Right kidney (tissue), 1 donor: ENCODE measurements around the gene KCTD16.

ENCODE experiments used
- DNase-seq: peaks from one replicate; pipeline ENCODE4 v3.0.0-alpha.2; 2016

KCTD16 gene

DNA sequence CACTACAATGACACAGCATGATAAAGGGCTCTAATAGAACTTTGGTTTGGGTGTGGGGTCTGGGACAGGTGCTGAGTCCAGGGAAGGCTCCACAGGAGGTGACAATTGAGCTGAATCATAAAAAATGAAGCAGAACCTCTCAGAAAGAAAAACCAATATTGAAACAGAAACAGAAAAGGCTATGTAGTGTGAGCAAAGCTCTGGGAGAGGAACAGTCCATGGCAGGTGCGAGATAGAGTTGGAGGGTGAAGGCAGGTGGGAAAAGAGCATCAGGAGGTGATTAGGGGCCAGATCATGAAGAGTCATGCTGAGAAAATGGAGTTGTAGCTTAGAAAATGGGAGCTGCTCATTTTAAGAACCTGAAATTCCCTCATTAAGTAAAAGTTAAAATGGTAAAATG lies 164.9 kb downstream of the KCTD16 start:
- no peak for DNase-seq

DNA sequence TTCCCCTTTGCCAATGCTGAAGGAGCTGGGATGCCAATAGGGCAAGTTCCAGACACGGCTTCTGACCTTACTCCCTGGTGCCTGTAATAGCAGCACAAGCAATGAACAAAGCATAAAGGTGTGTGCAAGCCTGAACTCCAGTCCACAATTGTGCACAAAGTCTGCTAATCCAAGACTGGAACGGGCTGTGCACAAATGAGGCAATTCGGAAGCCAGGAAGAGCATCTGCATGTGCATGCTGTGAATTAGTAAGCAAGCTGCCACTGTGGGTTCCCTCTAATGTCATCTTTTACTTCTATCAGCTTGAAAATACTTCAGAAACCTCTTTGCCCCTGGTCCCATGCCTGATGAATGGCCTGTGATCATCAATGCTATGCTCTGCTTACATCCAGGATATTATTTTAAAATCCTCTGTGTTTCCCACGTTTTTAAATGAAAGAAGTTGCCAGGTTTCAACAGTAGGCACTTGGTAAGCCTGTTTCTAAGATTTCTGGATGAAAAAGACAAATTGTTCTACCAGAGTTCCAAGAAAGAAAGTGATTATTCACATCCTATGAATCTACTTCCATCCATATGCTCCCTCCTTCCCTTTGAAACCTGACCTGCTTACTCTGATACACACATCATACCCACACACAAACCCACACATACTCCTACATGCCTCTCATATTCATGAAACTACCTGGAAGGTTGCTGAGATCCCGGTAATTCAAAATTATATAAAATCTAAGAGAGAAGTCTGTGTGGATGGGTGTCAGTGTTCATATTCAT lies 165.7 kb downstream of the KCTD16 start:
- DNase-seq = no peak

DNA sequence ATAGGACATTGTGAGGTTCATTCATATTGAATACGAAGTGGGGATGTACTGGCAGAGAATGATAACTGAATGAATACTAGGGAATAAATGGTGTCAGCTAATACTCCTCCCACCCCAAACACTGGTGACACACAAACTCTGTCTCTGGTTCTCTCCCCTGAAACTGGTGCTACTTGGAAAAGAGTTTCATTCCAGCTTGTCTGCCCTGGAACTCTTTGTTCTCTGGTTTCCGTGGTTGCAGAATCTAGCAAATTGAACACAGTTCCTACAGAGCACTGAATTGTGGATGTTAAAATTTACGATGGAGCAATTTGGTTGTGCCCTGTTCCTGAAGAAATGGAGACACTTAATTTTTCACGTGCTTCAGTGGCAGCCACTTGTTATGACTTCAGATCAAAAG lies 181.7 kb downstream of the KCTD16 start:
- no peak for DNase-seq

DNA sequence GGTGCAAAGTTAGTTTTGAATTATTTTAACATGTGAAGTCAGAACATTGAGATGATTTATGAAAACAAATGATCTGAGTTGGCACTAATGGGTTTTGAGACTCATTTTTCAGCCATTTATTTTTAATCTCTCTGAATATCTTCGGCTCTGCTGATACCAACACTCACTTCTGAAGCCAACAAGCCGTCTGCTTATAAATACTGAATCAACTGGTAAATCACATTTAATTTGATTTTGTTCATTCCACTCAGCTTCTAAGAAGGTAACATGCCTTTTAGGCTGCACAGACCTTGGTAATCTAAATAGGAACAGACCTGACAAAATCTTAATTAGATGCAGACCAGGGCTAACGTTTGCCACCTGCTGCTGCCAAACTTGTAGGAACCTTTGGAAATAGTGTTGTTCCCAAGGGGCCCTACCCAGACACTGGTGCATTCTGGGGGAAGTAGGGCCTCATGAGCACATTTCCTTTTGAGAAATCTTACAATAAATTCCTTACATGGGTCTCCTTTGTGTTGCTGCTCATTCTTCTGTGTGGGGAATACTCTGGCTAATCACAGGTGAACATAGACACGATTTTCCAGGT lies 182.2 kb downstream of the KCTD16 start:
- DNase-seq = no peak

DNA sequence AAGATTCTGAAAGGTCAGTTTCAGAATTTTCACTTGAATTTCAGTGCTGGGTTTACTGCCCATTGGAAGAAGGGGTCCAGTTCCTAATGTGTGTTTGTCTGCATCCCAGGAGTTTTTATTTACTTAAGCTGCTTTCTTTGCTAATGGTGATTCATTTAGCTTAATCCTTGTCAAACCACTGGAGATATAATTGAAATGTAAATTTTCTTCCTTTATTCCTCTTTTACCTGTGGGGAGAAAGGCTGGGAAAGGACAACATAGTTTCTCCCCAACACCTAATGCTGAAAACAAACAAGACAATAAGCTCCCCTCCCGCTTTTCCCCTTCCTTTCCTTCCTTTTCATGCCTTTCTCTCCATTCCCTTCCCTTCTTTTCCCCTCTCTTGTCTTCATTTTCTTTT lies 185.8 kb downstream of the KCTD16 start:
- DNase-seq = no peak

DNA sequence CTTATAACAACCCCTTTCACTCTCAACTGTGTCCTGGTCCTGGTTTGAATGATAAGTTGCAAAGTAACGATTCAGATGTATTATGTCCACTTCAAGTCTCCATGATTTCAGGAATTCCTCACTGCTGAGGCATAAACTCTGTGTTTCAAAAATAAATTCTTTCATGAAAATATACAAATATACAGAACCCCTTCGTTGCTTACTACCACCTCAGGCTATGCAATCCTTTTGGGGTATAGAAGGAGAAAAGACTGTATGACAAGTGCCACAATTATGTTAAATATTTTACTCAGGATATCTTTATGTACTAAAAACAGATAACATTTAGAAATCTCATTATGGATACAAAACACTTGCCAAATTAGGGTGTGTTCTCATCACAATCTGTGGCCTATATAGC lies 190.7 kb downstream of the KCTD16 start:
- DNase-seq = no peak

DNA sequence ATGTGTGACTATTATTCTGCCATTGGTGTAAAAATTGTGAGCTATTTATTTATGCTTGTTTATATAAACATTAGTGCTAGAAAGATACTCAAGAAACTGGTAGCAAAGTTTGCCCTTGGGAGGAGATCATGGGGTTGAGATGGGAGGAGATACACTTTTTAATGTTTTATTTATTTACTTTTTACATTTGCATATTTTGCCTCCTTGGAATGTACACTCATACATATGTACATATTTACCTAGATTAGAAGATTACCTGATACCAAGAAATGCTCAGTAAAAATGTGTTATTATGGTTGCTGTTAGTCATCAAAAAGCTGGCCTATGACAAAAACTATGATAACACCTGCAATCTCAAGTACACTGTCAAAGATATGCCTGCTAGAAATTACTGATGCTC lies 195.2 kb downstream of the KCTD16 start:
- no peak for DNase-seq

DNA sequence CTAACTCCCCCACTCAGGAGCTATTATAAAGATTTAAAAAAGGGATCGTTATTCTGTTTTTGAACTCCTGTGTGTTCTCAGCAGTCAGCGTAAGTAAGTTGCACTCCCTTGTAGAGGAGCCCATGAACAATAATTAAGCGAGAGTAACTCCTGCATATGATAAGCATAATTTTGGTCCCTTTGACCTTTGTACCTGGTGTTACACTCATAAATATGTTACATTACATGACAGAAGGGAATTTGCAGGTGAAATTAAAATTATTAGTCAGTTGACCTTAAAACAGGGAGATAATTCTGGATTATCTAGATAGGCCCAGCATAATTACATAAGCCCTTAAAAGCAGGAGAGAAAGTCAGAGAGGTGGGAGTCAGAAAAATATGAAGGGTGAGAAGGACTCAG lies 197.3 kb downstream of the KCTD16 start:
- no peak for DNase-seq

DNA sequence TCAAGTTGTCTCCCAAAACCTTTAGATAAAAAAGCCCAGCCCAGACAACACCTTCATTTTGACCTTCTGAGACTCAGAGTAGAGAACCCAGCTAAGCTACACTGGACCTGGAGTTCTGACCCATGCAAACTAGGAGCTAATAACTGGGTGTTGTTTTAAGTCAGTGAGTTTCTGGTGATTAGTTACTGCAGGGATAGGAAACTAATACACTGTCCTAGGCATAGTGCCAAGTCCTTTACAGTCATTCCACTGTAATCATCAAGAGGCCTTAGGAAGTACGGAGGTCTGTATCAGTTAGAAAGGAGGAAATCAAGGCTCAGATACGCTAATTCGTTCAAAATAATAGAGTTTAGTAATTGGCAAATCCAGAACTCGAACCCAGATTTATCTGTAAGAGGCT lies 197.9 kb downstream of the KCTD16 start:
- no peak for DNase-seq

DNA sequence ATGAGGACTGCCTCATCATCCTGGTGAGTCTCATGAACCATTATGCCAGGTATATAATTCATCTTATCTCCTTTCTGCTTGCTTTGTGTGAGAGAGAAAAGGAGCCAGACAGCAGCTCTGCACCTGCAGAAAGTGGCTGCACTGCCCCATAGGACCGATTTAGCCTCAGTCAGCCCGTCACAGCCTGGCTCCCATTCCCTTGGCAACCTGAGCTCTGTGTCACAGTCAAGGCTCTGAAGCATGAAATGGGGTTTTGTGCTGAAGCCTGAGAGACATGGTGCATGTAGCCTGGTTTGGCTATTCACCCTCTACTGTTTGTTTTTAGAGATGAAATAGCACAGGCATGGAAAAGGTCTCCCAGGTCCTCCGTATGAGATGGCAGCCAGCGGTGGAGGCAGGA lies 198.3 kb downstream of the KCTD16 start:
- peak; percentile 9 for DNase-seq

DNA sequence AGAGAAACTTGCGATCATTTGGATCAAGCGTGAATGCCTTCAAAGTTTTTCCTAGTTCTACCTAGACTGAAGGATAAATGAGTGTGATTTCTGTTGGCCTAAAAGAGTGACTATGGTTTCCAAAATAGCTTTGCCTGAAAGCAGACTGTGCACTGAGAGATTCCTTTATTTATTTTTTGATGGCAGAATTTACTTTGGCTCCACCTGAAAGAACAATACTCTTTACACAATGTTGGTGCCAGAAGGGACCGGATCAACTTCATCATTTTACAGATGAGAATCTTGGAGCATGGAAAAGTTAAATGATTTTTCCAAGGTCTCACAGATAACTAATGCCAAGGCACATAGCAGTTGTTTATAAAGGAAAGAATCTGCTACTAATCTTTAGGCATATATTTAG lies 199.6 kb downstream of the KCTD16 start:
- DNase-seq = no peak

DNA sequence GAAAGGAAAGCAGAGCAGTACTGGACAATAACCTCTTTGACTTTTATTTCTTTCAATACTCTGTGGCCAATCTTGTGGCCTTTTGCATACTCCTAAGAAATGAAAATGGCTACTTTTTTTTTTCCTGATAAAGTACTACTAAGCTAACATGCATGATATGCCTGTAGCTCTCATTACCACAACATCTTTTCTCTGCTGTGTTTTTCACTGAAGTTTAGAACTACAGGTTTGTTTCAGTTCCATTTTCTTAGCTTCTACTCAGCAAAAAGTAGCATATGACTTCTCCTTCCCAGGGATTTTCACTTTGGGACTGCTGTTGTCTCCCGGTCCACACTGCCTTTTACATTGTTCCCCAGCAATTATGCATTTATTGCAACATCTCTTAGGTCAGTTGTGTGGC lies 204.0 kb downstream of the KCTD16 start:
- no peak for DNase-seq

DNA sequence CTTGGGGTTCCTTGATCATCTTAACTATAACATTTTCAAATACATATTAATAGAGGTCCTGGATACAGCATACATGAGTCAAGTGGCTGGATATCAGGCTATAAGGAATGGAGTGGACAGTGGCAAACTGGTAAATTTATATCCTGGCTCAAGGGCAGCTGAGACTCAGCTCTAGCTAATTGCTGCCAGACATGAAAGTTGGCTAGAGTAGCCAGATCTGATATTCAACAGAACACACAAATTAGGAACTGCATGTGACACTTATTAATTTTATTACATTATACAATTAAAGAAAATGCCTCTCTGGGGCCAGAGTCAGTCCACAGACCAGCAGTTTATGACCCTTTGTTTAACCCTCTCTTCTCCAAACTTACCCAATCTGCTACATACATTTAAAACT lies 206.5 kb downstream of the KCTD16 start:
- no peak for DNase-seq

DNA sequence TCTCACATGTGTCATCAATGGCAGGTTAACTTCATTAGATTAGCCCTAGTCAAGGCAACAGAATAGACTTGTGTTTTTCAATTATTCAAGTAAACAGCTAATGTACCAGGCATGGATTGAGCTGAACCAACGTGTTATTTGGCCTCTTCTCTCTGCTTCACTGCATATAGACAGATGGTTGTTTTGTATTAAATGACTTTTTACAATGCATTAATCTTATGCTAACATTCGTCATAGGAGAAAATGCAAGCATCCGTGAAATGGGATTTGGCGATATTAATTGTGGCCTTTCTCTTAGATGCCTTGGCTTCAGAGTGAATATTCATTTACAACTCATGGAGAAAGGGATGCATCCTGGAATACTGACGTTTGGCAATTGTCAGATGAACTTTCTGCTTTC lies 208.0 kb downstream of the KCTD16 start:
- DNase-seq = no peak

DNA sequence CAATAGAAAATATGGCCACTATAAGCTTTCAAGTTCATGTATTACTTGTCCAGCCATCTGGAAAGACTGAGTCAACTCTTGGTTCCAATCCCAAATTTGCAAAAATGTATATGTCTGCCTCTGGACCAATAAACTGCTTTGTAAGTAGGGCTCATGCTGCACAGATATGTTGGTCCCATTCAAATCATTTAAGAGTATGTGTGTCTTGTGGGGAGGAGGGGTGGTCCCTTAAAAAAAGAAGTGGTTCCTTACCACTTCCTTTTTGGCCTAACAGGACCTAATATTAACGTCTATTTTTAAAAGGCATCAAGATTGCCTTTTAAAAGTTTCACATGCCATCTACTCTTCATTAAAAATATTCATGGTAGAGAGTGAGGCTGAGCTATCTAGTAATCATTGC lies 214.9 kb downstream of the KCTD16 start:
- DNase-seq = no peak

DNA sequence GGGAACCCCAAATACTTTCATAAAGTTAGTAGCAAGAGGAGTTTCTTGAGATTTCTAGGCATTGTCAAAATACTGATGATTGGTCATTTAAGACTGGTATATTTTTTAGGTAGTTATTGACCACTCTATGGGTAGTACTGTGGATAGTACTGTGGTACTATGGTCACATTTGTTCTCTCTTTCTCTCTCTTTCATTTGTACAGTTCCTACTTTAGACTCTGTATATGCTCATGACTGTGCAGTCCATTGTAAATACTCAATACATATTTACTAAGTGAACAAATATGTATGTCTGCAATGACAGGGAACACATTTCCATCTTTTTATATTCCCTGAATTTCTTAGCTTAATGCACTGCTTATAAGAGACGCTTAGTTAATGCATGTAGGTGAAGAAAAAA lies 215.6 kb downstream of the KCTD16 start:
- DNase-seq = no peak

DNA sequence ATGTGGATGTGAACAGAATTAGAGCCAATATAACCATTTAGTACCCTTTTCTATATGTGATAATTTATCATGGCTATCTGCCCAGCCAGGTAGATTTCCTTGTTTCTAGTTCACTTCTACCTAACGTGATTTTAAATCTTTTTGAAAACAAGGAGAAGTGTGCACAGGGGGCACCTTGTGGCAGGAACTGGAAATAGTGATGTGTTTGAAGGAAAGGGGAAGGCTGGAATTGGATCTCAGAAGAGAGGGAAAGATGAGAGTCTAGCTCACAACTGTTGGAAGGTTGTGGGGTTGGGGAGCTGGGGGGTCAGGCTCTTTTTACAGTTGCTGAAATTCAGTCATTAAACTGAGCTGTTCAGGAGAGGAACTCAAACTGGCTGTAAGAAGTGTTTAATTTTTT lies 219.5 kb downstream of the KCTD16 start:
- DNase-seq = no peak

DNA sequence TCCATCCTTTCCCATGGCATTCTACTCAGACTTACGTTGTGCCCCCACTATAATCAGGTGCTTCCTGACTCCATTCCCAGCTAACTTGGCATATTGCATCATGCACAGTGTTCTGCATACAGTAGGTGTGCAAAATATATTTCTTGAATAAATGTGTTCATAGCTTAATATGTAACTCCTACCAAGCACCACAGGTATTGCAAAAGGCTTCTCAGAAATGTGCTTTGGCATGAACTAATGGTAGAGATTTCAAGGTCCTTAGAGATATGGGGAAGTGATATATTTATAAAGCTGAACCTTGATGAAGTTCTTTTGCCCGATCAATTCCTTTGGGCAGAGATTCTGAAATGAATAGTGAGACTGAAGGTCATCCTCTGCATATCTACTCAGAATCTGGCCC lies 220.4 kb downstream of the KCTD16 start:
- DNase-seq = no peak

DNA sequence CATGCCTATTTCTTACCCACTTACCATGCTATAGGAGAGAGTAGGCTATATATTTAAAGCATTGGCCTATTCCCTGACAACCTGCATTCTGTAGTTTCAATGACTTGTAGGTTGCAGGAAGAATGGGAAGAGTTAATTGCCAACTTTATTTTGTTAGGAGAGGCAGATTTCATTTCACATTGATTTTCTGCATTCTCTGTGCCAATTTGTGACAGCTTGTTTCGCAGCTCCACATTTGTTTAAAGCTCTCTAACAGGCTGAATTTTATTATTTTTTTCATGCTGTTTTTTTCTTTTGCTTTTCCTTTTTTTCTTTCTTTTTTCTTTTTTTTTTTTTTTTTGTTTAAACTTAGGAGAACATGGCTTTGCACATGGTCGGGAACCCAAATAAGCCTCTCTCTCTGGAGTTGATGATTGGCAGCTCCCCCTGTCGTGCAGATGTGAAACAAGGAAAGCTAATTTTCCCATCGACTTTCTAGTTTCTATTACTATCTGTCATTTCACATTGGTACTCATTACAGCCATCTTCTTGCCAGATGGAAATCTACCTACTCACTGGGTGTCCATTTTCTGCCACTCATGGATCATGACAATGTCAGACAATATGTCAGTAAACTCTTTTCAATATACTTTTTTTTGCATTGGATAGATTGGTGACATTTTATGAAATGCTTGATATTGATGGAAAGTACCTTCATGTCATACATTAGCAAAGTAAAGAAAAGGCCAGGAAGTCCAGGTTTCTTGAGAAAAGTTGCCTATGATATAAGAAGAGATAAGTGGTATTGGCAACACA lies 223.2 kb downstream of the KCTD16 start:
- no peak for DNase-seq

DNA sequence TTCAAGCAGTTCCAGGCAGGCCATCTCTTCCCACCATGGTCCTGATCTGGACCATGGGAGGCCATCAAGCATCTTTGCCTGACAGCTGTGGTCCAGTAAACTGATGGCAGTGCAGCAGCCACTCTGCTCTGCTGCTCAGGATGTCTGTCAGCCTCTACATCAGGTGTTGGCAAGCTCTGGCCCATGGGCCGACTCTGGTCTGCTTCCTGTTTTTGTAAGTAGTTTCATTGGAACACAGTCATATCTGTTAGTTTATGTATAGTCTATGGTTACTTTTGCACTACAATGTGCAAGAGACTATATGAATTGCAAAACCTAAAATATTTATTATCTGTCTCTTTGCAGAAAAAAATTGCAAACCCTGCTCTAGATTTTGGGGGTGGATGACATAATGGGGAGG lies 225.0 kb downstream of the KCTD16 start:
- no peak for DNase-seq

DNA sequence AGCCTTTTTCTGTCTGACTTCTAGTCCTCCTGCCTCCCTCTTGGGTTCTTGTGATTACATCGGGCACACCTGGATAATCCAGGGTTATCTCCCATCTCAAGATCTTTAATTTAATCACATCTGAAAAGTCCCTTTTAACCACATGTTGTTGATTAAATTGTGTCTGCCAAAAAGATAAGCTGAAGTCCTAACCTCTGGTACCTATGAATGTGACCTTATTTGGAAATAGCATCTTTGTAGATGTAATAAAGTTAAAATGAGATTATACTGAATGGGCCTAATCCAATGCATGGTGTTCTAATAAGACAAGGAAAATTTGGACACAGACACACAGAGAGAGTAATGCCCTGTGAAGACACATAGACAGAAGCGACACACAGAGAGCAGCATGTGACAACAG lies 232.4 kb downstream of the KCTD16 start:
- DNase-seq = no peak

DNA sequence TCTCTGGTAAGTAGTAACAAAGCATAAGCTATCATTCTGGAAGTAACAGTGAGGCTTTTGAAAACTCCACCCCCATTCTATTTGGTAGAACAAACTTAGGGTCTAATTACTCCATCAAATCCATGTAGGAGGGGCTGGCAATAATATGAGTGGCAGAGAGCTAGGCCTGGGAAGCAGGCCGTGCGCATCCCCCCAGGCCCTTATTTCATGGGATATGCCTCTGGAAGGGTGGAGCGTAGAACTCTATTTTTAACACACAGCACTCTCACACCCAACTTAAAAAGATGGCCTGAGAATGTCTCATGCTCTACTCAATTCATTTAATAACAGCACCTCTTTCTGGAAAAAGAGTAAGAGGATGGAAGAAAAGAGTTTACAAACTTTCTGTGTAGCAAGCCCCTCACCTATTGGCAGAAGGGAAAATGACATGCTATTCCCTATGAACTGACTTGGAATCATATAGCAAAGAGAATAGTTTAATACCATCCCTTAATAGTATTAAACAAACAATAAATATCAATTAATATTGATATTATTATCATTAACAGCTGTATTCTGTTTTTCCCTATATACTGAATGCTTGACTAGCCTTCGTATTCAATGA lies 233.2 kb downstream of the KCTD16 start:
- DNase-seq = no peak

DNA sequence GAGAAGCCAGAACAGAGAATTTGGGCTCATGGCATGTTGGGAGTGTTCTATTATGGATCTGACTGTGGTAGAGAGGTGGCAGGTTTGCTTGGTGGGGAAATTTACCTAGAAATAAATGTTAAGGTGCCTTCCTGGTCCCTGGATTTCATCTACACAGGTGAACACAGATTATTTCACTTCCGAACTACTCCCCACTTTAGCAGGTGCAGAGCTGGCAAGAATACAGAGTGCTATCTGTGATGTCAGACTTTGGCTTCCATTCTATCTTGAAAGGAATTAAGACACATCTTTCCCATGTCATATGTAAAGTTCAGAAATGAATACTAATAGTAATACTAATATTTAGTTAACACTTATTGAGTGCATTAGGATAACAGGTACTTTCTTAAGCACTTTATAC lies 234.0 kb downstream of the KCTD16 start:
- DNase-seq = no peak
